GM12878 (cell line): ENCODE measurements around the gene ITGB5. TPM values are rescaled to one million over a fixed set of nuclear protein-coding genes. Genes with fewer than 3 reads are reported as not detected.

Source experiments
- BRCA1 ChIP-seq: IDR thresholded peaks from 2 replicates; pipeline ENCODE4 v1.6.1; 2011; ENCODE audit warnings: low read depth, low read length, improper control_type of control experiment
- CEBPB ChIP-seq, 2 experiments: fragments of 150-350 bp in 1 of 2; IDR thresholded peaks; 2 replicates each; pipeline ENCODE4 v1.6.1; 2012 to 2014; ENCODE audit warnings: low read depth in 2 of 2, low read length in 2 of 2, borderline replicate concordance in 1 of 2, inconsistent platforms in 1 of 2
- CHD4 ChIP-seq: fragments of 200-600 bp; sonication (generic); IDR thresholded peaks from 2 replicates; pipeline ENCODE4 v1.6.1; 2016; ENCODE audit warnings: mild to moderate bottlenecking
- DPF2 ChIP-seq: fragments of 450-650 bp; IDR thresholded peaks from 2 replicates; pipeline ENCODE4 v1.6.1; 2017; ENCODE audit warnings: mild to moderate bottlenecking
- EGR1 ChIP-seq, 2 experiments: IDR thresholded peaks; 1 replicate in 1 of 2; 2 replicates in 1 of 2; pipeline ENCODE4 v1.6.1; 2011 to 2012; ENCODE audit warnings: low read depth in 2 of 2, low read length in 2 of 2, borderline replicate concordance in 1 of 2, mild to moderate bottlenecking in 1 of 2, moderate library complexity in 1 of 2
- EP300 ChIP-seq, 2 experiments: fragments of 150-350 bp in 1 of 2; IDR thresholded peaks; 2 replicates each; pipeline ENCODE4 v1.6.1; 2011 to 2012; ENCODE audit warnings: low read depth in 2 of 2, low read length in 2 of 2, borderline replicate concordance in 1 of 2, improper control_type of control experiment in 1 of 2, inconsistent platforms in 1 of 2; ENCODE audit not compliant: control insufficient read depth in 1 of 2
- GATAD2B ChIP-seq: fragments of 450-650 bp; conservative IDR thresholded peaks from 2 replicates; pipeline ENCODE4 v1.6.1; 2017; ENCODE audit warnings: low read depth, mild to moderate bottlenecking, moderate library complexity
- IKZF1 ChIP-seq: fragments of 450-650 bp; conservative IDR thresholded peaks from 2 replicates; pipeline ENCODE4 v1.6.1; 2017; ENCODE audit warnings: antibody characterized with exemption, mild to moderate bottlenecking
- IKZF2 ChIP-seq, 2 experiments: fragments of 450-650 bp; IDR thresholded peaks; 2 replicates each; pipeline ENCODE4 v1.6.1; 2017; ENCODE audit warnings: mild to moderate bottlenecking in 2 of 2, moderate library complexity in 2 of 2
- IRF4 ChIP-seq: IDR thresholded peaks from 2 replicates; pipeline ENCODE4 v1.6.1; 2011; ENCODE audit warnings: low read depth, low read length
- MEF2A ChIP-seq: IDR thresholded peaks from 2 replicates; pipeline ENCODE4 v1.6.1; 2011; ENCODE audit warnings: low read depth, mild to moderate bottlenecking, low read length, moderate library complexity; ENCODE audit not compliant: insufficient read depth
- MYC ChIP-seq: IDR thresholded peaks from 2 replicates; pipeline ENCODE4 v1.6.1; 2011; ENCODE audit warnings: mild to moderate bottlenecking, low read length, moderate library complexity, inconsistent platforms; ENCODE audit not compliant: insufficient read depth, insufficient replicate concordance, insufficient read length, severe bottlenecking
- NFIC ChIP-seq: IDR thresholded peaks from 2 replicates; pipeline ENCODE4 v1.6.1; 2012; ENCODE audit warnings: low read depth, mild to moderate bottlenecking, inconsistent platforms, low read length, moderate library complexity
- NFYA ChIP-seq: IDR thresholded peaks from 2 replicates; pipeline ENCODE4 v1.6.1; 2011; ENCODE audit warnings: low read depth, mild to moderate bottlenecking, low read length, improper control_type of control experiment, borderline replicate concordance
- PAX5 ChIP-seq: IDR thresholded peaks from 2 replicates; pipeline ENCODE4 v1.6.1; 2011; ENCODE audit warnings: low read depth, low read length, borderline replicate concordance
- RBBP5 ChIP-seq: fragments of 200-600 bp; sonication (generic); conservative IDR thresholded peaks from 2 replicates; pipeline ENCODE4 v1.6.1; 2016
- SIX5 ChIP-seq: IDR thresholded peaks from 2 replicates; pipeline ENCODE4 v1.6.1; 2011; ENCODE audit warnings: mild to moderate bottlenecking, low read depth, low read length, moderate library complexity; ENCODE audit not compliant: severe bottlenecking
- SRF ChIP-seq, 2 experiments: IDR thresholded peaks; 2 replicates each; pipeline ENCODE4 v1.6.1; 2011; ENCODE audit warnings: low read depth in 2 of 2, low read length in 2 of 2, mild to moderate bottlenecking in 1 of 2, moderate library complexity in 1 of 2
- ZBED1 ChIP-seq: IDR thresholded peaks from 2 replicates; pipeline ENCODE4 v1.6.1; 2016; ENCODE audit warnings: borderline replicate concordance
- ZNF274 ChIP-seq: IDR thresholded peaks from one replicate; pipeline ENCODE4 v1.8.0; 2011; ENCODE audit not compliant: insufficient read length, insufficient read depth
- polyA plus RNA-seq, 11 experiments: library from polyadenylated mRNA; depleted of rRNA in 4 of 11; unstranded in 6 of 11; stranded (reverse) in 5 of 11; fragments of >200 nt; fragmentation: Nextera tagmentation in 4 of 11; fragmentation: Illumina TruSeq in 1 of 11; extraction: Ambion mirVana in 4 of 11; extraction: Trizol in 1 of 11; gene quantifications; 1 replicate in 1 of 11; 2 replicates in 10 of 11; pipeline versions ENCODE4 v1.2.1 to v1.2.3, GENCODE V29; 2011 to 2016; ENCODE audit warnings: inconsistent platforms in 2 of 11, missing spikeins in 2 of 11, low read depth in 1 of 11
- total RNA-seq, 4 experiments: library from RNA; depleted of rRNA in 3 of 4; stranded (reverse); fragments of >200 nt in 3 of 4; fragmentation: Illumina TruSeq in 1 of 4; extraction: Trizol in 1 of 4; gene quantifications; 2 replicates each; pipeline versions ENCODE4 v1.2.1 to v1.2.3, GENCODE V29; 2013 to 2021
- TF ChIP-seq, protein P1 (sequence below): fragments of 450-650 bp; IDR thresholded peaks from 2 replicates; pipeline ENCODE4 v1.6.1; 2017; ENCODE audit warnings: low read depth, mild to moderate bottlenecking, moderate library complexity
- TF ChIP-seq, protein P2 (sequence below): fragments of 450-650 bp; IDR thresholded peaks from 2 replicates; pipeline ENCODE4 v1.6.1; 2017; ENCODE audit warnings: mild to moderate bottlenecking
- TF ChIP-seq, protein P3 (sequence below): IDR thresholded peaks from 2 replicates; pipeline ENCODE4 v1.6.1; 2011; ENCODE audit warnings: borderline replicate concordance, low read depth, mild to moderate bottlenecking, moderate library complexity, low read length; ENCODE audit not compliant: insufficient read depth, poor library complexity, severe bottlenecking
- TF ChIP-seq, protein P4 (sequence below): fragments of 150-350 bp; IDR thresholded peaks from 2 replicates; pipeline ENCODE4 v1.6.1; 2014; ENCODE audit warnings: mild to moderate bottlenecking, low read depth, low read length

Gene ITGB5
- total and polyA plus RNA-seq, 10 of the 15 experiments (the other 5 are each of a cell fraction or from before 2014, with no cell fraction given) = 0.05 to 10.0 (median 0.83) TPM; not detected in 2

DNA sequence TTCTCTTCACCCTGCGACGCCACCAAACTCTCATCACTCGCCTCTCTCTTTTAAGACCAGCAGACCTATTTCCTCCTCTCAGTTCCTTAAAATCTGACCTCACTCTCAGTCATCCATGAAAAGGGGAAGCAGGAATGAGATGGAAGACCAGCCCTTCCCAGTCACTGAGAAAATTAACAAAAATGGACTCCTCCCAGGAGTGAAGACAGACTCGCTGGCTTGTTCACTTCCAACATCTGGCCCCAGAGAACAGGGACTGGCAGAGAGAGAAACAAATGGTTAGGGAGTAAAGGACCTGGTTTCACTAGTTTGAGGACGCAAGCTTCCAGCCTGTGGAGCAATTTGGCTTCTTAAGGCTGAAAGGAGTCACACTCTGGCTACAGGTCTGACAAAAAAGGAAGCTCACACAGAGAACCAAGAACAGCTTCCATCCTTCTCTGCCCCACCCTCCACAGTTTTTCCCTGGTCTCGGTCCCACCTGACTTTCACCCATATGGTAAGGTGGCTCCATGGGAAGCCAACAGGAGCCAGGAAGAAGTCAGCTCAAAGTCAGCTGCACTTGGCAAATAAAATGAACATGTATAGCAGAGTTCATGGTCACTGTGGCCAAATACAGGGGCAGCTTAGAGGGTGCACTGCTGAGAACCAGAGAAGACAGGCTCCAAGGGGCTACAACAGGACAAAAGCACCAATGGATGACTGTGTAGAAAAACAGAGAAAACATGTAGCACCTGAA, 57.2 kb downstream of the ITGB5 start (continued):
- TF ChIP-seq ZNF274 (no peak), BRCA1 (no peak), IKZF2 (IDR thresholded peaks at IDR 0.05) (peak; percentile 91 to 94), NFYA (no peak), MYC (no peak), GATAD2B (0 out of 2 replicates have a peak, but pooled peaks have one; percentile 33), PAX5 (peak; percentile 64; the same call in 1 of the 2 replicates), SIX5 (no peak), CEBPB (IDR thresholded peaks at IDR 0.05; ENCODE audit: borderline replicate concordance in 1 of 2, low read depth in 2 of 2, low read length in 2 of 2) (no peak), ZBED1 (no peak), DPF2 (0 out of 2 replicates have a peak, but pooled peaks have one; percentile 41), NFIC (no peak), IRF4 (no peak), IKZF1 (peak; percentile 88), EGR1 (IDR thresholded peaks at IDR 0.05; ENCODE audit: borderline replicate concordance in 1 of 2, low read depth in 2 of 2, low read length in 2 of 2) (no peak), EP300 (IDR thresholded peaks at IDR 0.05; ENCODE audit: borderline replicate concordance in 1 of 2, control insufficient read depth in 1 of 2, low read depth in 2 of 2, low read length in 2 of 2) (0 out of 4 replicates have a peak, but pooled peaks of 1 of the 2 experiments have one; percentile 16), MEF2A (no peak), CHD4 (no peak), SRF (IDR thresholded peaks at IDR 0.05; ENCODE audit: low read depth in 2 of 2, low read length in 2 of 2) (no peak), RBBP5 (no peak)
- TF ChIP-seq, protein P1, sequence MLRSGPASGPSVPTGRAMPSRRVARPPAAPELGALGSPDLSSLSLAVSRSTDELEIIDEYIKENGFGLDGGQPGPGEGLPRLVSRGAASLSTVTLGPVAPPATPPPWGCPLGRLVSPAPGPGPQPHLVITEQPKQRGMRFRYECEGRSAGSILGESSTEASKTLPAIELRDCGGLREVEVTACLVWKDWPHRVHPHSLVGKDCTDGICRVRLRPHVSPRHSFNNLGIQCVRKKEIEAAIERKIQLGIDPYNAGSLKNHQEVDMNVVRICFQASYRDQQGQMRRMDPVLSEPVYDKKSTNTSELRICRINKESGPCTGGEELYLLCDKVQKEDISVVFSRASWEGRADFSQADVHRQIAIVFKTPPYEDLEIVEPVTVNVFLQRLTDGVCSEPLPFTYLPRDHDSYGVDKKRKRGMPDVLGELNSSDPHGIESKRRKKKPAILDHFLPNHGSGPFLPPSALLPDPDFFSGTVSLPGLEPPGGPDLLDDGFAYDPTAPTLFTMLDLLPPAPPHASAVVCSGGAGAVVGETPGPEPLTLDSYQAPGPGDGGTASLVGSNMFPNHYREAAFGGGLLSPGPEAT = peak; percentile 51; the same call in 1 of the 2 replicates
- TF ChIP-seq, protein P2, sequence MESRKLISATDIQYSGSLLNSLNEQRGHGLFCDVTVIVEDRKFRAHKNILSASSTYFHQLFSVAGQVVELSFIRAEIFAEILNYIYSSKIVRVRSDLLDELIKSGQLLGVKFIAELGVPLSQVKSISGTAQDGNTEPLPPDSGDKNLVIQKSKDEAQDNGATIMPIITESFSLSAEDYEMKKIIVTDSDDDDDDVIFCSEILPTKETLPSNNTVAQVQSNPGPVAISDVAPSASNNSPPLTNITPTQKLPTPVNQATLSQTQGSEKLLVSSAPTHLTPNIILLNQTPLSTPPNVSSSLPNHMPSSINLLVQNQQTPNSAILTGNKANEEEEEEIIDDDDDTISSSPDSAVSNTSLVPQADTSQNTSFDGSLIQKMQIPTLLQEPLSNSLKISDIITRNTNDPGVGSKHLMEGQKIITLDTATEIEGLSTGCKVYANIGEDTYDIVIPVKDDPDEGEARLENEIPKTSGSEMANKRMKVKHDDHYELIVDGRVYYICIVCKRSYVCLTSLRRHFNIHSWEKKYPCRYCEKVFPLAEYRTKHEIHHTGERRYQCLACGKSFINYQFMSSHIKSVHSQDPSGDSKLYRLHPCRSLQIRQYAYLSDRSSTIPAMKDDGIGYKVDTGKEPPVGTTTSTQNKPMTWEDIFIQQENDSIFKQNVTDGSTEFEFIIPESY = no peak
- TF ChIP-seq, protein P3, sequence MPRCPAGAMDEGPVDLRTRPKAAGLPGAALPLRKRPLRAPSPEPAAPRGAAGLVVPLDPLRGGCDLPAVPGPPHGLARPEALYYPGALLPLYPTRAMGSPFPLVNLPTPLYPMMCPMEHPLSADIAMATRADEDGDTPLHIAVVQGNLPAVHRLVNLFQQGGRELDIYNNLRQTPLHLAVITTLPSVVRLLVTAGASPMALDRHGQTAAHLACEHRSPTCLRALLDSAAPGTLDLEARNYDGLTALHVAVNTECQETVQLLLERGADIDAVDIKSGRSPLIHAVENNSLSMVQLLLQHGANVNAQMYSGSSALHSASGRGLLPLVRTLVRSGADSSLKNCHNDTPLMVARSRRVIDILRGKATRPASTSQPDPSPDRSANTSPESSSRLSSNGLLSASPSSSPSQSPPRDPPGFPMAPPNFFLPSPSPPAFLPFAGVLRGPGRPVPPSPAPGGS = no peak
- TF ChIP-seq, protein P4, sequence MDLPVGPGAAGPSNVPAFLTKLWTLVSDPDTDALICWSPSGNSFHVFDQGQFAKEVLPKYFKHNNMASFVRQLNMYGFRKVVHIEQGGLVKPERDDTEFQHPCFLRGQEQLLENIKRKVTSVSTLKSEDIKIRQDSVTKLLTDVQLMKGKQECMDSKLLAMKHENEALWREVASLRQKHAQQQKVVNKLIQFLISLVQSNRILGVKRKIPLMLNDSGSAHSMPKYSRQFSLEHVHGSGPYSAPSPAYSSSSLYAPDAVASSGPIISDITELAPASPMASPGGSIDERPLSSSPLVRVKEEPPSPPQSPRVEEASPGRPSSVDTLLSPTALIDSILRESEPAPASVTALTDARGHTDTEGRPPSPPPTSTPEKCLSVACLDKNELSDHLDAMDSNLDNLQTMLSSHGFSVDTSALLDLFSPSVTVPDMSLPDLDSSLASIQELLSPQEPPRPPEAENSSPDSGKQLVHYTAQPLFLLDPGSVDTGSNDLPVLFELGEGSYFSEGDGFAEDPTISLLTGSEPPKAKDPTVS = no peak
